Stimulated activated CD4-positive, alpha-beta T cell treated with anti-CD3 and anti-CD28 coated beads, Interleukin-2, amount 100 ng/mL, for 4 hours (primary cell): ENCODE measurements around the gene DGKD.
"Not testable (repeated sequence)": the region's sequence is repeated elsewhere in the genome, so short reads cannot be mapped to it uniquely, and the experiment has no call there.

Experiments used
- DNase-seq: peaks from one replicate; pipeline ENCODE4 v3.0.0-alpha.2; 2020; ENCODE audit warnings: low read depth

Gene DGKD

DNA sequence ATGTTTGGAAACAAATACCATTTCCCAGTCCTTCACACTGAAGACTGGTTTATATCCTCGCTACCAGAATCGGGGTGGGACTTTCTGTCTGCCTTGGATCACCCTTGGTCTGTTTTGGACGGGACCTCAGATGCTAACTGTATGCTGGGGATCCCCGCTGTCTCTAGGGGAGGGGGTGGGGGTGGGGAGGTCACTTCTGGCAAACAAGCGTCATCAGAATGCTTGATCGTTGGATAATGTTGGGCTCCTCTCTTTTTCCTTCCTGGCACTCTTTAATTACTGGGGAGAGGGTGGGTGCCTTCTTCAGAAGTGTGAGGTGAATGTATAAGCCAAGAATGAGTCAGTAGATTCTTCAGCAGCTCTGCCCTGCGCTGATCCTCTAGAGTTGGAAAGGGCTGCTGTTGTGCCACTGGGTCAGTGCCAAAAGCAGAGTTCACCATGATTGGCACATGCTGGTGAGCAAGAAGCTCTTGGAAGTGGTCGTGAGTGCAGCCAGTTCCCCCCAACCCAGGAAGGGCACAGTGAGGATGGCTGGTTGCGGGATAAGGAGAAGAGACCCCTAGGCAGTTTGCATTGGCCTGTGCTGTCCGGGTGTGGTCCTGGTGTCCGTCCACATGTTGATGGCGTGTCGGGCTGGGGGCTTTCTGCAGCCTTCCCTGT, 32.2 kb downstream of the DGKD start:
- DNase-seq: no peak

- DNase-seq: no peak
These were observed 32.9 kb downstream of the DGKD start for GRCh38 chr2:233387225-233387624.

GRCh38 chr2:233387667-233388528, 33.6 kb downstream of the DGKD start:
- no peak for DNase-seq

DNA sequence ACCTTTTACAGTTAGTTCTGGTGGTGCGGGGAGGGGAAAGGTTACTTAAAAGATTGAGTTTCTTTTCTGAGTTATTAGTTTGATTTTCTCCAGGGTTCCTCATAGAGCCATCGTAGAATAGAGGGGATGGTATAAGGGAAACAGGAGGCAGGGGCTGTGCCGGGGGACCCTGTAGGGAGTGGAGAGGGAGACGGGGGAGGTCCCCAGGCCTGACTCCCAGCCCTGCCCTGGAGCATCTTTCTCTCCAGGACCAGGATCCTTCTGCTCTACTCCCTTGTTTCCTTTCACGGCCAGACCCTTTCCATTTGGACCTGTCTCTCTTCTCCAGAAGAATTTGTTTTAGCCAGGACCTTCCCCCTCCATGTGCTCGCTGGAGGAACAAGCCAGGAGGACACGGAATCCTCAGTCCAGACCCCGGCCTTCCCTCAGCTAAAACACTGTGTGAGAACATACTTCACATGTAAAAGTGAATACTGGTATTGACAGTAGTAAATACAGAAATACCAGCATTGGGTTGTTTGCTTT, 35.4 kb downstream of the DGKD start:
- no peak for DNase-seq

DNA sequence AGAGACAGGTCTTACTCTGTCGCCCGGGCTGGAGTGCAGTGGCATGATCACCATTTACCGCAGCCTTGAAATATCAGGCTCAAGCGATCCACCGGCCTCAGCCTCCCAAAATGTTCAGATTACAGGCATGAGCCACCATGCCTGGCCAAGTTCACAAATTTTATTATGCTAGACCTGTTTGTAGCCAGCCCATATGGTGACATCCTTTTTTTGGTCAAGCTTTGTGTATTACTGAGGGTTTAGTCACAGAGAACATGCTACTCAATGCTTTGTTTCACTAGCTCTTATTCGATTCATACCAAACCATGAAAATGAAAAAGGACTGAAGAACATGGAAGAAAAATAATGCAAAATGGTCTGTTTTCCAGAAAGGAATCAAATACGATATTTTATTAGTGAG, 41.4 kb downstream of the DGKD start:
- no peak for DNase-seq

DNA sequence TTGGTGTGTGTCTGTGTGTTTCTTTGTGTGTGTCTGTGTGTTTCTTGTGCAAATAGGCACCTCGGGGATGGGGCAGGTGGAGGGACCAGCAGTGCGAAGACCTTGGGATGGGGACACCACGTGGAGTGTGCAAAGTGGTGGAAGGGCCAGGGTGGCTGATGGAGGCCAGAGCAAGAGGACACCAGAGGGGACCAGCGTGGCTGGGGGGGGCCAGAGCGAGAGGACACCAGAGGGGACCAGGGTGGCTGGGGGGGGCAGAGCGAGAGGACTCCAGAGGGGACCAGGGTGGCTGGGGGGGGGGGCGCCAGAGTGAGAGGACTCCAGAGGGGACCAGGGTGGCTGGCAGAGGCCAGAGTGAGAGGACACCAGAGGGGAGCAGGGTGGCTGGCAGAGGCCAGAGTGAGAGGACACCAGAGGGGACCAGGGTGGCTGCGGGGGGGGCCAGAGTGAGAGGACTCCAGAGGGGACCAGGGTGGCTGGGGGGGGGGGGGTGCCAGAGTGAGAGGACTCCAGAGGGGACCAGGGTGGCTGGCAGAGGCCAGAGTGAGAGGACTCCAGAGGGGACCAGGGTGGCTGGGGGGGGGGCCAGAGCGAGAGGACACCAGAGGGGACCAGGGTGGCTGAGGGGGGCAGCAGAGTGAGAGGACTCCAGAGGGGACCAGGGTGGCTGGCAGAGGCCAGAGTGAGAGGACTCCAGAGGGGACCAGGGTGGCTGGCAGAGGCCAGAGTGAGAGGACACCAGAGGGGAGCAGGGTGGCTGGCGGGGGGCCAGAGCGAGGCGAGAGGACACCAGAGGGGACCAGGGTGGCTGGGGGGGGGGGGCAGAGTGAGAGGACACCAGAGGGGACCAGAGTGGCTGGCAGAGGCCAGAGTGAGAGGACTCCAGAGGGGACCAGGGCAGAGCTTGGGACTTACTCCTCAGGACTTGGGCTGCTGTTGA, 42.7 kb downstream of the DGKD start:
- DNase-seq: not testable (repeated sequence)

DNA sequence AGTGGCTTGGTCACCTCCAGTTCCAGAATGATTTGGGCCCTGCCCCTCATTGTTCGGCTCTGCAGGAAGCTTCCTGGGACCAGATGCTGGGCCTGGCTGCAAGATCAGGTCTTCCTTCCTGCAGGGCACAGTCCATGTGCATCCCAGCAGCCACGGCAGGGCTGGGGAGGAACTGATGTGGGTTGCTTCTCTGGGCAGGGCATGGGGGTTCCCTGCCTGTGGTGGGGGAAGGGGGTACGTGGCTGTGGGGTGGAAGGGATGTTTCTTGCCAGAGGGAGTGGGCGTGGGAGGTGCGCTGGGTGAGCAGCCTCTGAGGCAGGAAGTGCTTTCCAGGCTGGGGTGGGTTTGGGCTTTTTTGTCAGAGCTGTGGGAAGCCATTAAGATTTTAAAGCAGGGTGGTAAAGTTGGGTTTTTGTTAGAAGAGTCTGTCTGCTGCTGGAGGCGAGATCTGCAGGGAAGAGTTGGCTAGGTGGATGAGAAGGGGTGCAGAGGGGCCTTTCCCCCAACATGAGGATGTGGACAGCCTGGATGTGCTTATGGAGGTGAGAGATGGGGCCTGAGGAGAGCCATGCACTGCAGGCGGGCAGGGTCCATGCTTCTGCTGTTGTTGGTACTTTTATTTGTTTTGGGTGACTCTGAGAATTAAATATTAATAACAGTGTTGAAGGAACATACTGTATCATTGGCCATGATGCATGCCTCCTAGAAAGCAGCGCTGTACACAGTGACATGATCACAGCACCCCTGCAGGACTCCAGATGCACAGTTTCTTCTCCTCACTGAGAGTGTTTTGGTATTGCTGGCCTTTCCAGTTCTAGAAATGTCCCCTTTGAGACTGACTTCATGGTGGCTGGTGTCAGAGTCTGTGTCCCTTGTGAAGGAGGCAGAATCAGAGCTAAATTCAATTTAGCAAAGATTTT, 45.3 kb downstream of the DGKD start:
- DNase-seq: peak; percentile 44

DNA sequence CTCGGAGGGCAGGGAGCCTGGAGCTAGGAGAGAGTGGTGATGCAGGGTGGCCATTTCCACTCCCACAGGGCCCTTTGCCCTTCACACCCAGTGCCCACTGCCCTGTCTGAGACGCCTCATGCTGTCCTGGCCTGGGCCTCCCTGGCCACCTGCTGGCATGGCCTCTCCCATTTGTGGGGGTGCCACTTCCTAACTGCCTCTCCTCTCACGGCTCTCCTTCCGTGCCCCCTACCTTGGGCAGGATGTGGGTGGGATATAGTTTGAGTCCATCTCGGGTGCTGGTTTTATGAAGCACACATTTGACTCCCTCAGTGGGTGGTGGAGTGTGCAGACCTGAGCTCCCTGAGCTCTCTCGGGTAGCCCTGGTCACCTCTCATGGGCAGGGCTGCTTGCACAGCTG, 46.0 kb downstream of the DGKD start:
- DNase-seq: no peak

DNA sequence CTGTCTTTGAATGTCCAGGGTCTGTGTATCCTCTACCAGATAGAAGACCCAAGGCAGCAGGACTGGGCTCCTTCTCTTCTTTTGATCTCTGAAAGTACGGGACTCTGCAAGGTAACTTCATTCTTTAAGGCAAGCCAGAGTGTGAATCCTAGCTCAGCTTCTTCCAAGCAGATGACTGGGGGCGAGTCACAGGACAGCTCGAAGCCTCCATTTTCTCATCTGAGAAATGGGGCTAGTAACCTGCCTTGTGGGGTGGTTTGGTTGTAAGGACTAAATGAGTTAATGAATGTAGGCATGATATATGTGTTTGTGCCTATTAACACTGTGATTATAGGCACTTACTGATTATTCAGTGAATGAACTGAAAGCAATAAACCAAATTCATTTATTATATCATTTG, 46.7 kb downstream of the DGKD start:
- no peak for DNase-seq

DNA sequence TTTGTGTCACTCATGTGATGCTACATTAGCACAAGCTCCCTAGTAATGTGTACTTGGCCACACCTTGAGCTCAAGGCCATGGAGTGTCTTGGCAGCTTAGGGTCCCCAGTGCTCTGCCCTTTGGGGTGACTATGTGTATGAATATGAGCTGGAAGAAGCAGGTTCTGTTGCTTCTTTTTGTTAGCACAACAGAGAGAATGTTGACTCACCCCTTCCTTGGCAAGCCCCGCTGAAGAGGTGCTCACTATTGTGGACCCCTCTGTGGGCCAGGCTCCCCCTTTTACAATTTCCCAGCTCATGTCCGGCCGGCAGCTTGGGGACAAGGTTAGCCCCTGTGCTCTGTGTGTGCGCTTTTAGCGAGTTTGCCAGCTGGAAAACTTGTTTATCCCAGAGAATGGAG, 48.1 kb downstream of the DGKD start:
- DNase-seq: no peak

DNA sequence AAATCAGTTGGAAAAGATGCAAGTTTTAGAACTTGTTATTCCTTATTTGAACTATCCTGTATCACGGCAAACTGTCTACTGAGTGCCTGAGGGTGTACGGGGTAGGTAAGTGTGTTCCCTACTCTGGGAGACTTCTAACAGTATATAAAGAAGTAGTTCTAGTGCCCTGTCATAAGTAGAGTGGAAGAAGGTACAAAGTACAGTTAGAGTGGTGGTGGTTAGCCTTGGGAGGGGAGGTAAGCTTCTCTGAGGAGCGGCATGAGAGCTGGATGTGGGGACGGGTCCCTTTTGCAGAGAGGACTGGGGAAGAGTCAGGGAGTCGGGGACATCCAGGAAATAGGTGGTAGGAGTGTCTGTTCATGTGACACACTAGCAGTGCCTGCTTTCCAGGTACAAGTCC, 48.5 kb downstream of the DGKD start:
- no peak for DNase-seq

- peak; percentile 52 for DNase-seq
These were observed 49.9 kb downstream of the DGKD start for GRCh38 chr2:233404222-233404621.

- no peak for DNase-seq
These were observed 52.6 kb downstream of the DGKD start for GRCh38 chr2:233406865-233407264.

GRCh38 chr2:233407771-233408181, 53.5 kb downstream of the DGKD start:
- no peak for DNase-seq

DNA sequence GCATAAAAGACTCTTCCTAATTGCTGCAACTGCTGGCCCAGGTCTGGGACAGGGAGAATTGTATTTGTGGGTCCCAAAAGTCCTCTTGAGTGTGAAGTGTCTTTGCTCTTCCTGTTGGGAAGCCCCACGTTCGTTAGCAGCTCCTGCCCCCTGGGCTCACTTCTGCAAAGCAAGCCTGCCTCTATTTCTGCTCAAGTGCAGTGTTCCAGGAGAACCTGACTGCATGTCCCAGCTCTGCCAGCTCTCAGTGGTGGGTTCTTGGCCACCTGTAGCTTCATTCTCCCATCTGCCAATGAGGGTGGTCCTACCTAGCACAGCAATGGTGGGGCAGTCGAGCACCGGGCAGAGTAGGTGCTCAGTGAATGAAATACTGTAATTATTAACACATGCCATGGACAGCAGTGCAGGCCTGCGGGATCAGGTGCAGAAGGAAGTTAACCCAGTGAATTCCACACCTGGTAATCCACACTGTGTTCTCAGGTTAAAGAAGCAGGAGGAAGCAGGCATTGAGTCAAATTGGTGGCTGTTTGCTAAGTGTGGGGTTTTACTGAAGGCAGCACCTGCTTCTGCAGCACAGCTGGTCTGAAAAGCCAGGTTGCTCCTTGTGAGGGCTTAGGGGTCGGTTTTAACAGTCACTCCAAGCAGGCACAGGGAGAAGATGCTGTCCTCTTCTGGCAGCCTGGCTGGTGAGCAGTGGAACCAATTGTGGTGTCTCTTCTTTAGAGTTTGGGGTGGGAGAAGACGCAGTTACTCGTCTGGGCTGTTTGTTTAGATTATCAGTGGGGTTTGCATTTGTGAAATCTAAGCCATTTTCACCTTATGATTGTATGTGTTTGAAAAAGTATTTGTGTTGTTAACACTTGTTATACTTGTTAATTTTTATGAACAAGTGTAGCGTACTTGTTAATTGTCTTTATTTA, 54.3 kb downstream of the DGKD start:
- DNase-seq: no peak

DNA sequence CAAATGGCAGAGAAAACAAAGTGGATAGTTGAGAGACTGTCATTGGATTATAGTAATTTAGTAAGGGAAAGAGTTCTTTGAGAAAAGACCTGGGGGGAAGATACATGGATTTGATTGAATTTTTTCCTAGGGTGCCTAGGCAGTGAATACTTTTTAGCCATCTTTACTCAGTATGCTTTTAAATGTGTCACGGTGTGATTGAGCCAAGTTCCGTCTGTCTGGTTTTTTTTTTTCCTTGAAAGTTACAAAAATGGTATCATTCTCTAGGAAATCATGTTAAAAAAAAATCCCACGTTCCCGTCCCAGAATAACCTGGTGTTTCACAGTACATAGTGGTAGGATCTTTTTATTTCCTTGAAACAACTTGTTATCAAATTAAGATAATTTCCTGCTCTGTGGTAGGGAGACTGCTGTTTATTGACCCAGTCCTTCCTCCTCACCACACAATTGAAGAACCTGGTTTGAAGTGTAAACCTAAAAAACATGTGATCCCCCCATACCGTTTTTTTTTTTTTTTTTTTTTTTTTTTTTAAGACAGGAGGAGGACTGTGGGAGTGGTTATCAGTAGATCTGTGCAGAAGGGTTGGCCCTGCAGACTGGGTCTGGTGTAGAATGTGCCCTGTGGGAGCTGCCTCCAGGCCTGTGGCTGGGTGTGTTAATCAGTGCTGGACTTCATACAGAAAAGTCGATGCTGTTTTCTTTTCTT, 55.1 kb downstream of the DGKD start:
- no peak for DNase-seq

- no peak for DNase-seq
These were observed 56.0 kb downstream of the DGKD start for GRCh38 chr2:233410196-233410760.

GRCh38 chr2:233411162-233411561, 56.9 kb downstream of the DGKD start:
- DNase-seq: no peak

- no peak for DNase-seq
These were observed 58.1 kb downstream of the DGKD start for GRCh38 chr2:233412405-233412804.
